HepG2 (cell line): ENCODE data around the gene SMYD2. TPM values are rescaled to one million over a fixed set of nuclear protein-coding genes. Genes with fewer than 3 reads are reported as not detected.
A peak's percentile ranks its signal among the peaks of the same experiment; 100 is the strongest.

Experiments
- BRF2 ChIP-seq: sonication (generic); formaldehyde crosslinking; IDR thresholded peaks from 2 replicates; pipeline ENCODE4 v1.8.1; 2022; ENCODE audit warnings: mild to moderate bottlenecking, missing genetic modification reagents
- EP300 ChIP-seq, 3 experiments: sonication (generic) in 1 of 3; formaldehyde crosslinking in 1 of 3; IDR thresholded peaks; 2 replicates each; pipeline versions ENCODE4 v1.5.1 to v1.6.1; 2011 to 2020; ENCODE audit warnings: low read depth in 2 of 3, low read length in 2 of 3, borderline replicate concordance in 1 of 3, improper control_type of control experiment in 1 of 3, mild to moderate bottlenecking in 1 of 3, missing genetic modification reagents in 1 of 3, moderate library complexity in 1 of 3
- HOXA3 ChIP-seq: sonication (generic); formaldehyde crosslinking; IDR thresholded peaks from 2 replicates; pipeline ENCODE4 v1.5.0; 2020; ENCODE audit warnings: missing genetic modification reagents
- NRL ChIP-seq: sonication (generic); formaldehyde crosslinking; IDR thresholded peaks from 2 replicates; pipeline ENCODE4 v1.5.0; 2020; ENCODE audit warnings: missing genetic modification reagents, mild to moderate bottlenecking, moderate library complexity, borderline replicate concordance
- REPIN1 ChIP-seq: sonication (generic); formaldehyde crosslinking; IDR thresholded peaks from 2 replicates; pipeline ENCODE4 v1.8.0; 2022; ENCODE audit warnings: missing genetic modification reagents, low read depth, mild to moderate bottlenecking, borderline replicate concordance
- SOX13 ChIP-seq, 3 experiments: fragments of 450-650 bp in 1 of 3; sonication (generic) in 1 of 3; formaldehyde crosslinking in 1 of 3; IDR thresholded peaks in 2 of 3; conservative IDR thresholded peaks in 1 of 3; 2 replicates each; pipeline versions ENCODE4 v1.5.0 to v1.6.1; 2016 to 2020; ENCODE audit warnings: antibody characterized with exemption in 1 of 3, mild to moderate bottlenecking in 1 of 3, missing compliant biosample characterization in 1 of 3, missing genetic modification reagents in 1 of 3, moderate library complexity in 1 of 3
- ZBTB40 ChIP-seq, 2 experiments: fragments of 450-650 bp in 1 of 2; sonication (generic) in 1 of 2; formaldehyde crosslinking in 1 of 2; IDR thresholded peaks; 2 replicates each; pipeline versions ENCODE4 v1.6.1 to v1.8.0; 2016 to 2022; ENCODE audit warnings: antibody characterized with exemption in 1 of 2, mild to moderate bottlenecking in 1 of 2, missing genetic modification reagents in 1 of 2
- ZNF142 ChIP-seq: sonication (generic); formaldehyde crosslinking; IDR thresholded peaks from 2 replicates; pipeline ENCODE4 v1.4.0; 2020; ENCODE audit warnings: missing genetic modification reagents
- ZNF83 ChIP-seq: sonication (generic); formaldehyde crosslinking; IDR thresholded peaks from 2 replicates; pipeline ENCODE4 v1.4.0; 2020; ENCODE audit warnings: missing genetic modification reagents, mild to moderate bottlenecking, borderline replicate concordance
- polyA plus RNA-seq, 8 experiments: library from polyadenylated mRNA; depleted of rRNA in 3 of 8; stranded (reverse) in 7 of 8; unstranded in 1 of 8; fragments of >200 nt; fragmentation: Illumina TruSeq in 4 of 8; extraction: Trizol in 4 of 8; gene quantifications; 2 replicates each; pipeline versions ENCODE4 v1.2.1 to v1.2.3, GENCODE V29; 2011 to 2016; ENCODE audit warnings: low read depth in 4 of 8, missing spikeins in 1 of 8, mixed read lengths in 1 of 8; ENCODE audit not compliant: insufficient read depth in 1 of 8
- total RNA-seq, 5 experiments: library from RNA; depleted of rRNA; stranded (reverse); fragments of >200 nt; fragmentation: Illumina TruSeq; extraction: Trizol; gene quantifications; 2 replicates each; pipeline ENCODE4 v1.2.3, GENCODE V29; 2016; ENCODE audit warnings: low read depth in 1 of 5

The SMYD2 gene
- total and polyA plus RNA-seq, 2 of the 13 experiments (the other 11 are each of a cell fraction or from before 2014, with no cell fraction given), result 72.7 to 139 TPM

GRCh38 chr1:214318956-214319736 lies 38.2 kb downstream of the SMYD2 start (continued):
- no peak for TF ChIP-seq ZNF142
- TF ChIP-seq EP300 (IDR thresholded peaks at IDR 0.05; ENCODE audit: low read depth in 2 of 2, low read length in 2 of 2), result peak in 1 of 2 experiments; percentile 40; a peak in 2 of 4 replicates
- no peak for TF ChIP-seq EP300 (CRISPR knock-in tag; IDR thresholded peaks at IDR 0.05; ENCODE audit: borderline replicate concordance)
- no peak for TF ChIP-seq NRL (CRISPR knock-in tag)
- no peak for TF ChIP-seq ZNF83
- no peak; the same call in 1 of the 2 replicates for TF ChIP-seq HOXA3
- TF ChIP-seq SOX13 (IDR thresholded peaks at IDR 0.05), result no peak
- peak in 1 of 2 experiments; percentile 77; a peak in 2 of 4 replicates for TF ChIP-seq SOX13 (CRISPR knock-in tag; conservative IDR thresholded peaks at IDR 0.05 in 1 of 2, IDR thresholded peaks at IDR 0.05 in 1 of 2)
- no peak for TF ChIP-seq BRF2 (CRISPR knock-in tag)
- TF ChIP-seq ZBTB40 (IDR thresholded peaks at IDR 0.05), result no peak
- no peak for TF ChIP-seq ZBTB40 (CRISPR knock-in tag; IDR thresholded peaks at IDR 0.05)
- no peak for TF ChIP-seq REPIN1 (CRISPR knock-in tag)
